Renal pelvis (tissue), 4 donors: Measurements from ENCODE around the gene KSR1. TPM values are rescaled to one million over a fixed set of nuclear protein-coding genes. Genes with fewer than 3 reads are reported as not detected.
"Not testable (repeated sequence)": the region's sequence is repeated elsewhere in the genome, so short reads cannot be mapped to it uniquely, and the experiment has no call there.

ENCODE experiments used
- DNase-seq: peaks from one replicate; pipeline ENCODE4 v3.0.0-alpha.2; 2013
- polyA plus RNA-seq, 3 donors: library from polyadenylated mRNA; unstranded; fragments of 120-200 nt; gene quantifications; one replicate each; pipeline ENCODE4 v1.2.1, GENCODE V29; 2013; ENCODE audit not compliant: insufficient read length in 3 of 3

The KSR1 gene
- polyA plus RNA-seq, 3 donors = 44.8 to 79.0 (median 77.5) TPM

DNA sequence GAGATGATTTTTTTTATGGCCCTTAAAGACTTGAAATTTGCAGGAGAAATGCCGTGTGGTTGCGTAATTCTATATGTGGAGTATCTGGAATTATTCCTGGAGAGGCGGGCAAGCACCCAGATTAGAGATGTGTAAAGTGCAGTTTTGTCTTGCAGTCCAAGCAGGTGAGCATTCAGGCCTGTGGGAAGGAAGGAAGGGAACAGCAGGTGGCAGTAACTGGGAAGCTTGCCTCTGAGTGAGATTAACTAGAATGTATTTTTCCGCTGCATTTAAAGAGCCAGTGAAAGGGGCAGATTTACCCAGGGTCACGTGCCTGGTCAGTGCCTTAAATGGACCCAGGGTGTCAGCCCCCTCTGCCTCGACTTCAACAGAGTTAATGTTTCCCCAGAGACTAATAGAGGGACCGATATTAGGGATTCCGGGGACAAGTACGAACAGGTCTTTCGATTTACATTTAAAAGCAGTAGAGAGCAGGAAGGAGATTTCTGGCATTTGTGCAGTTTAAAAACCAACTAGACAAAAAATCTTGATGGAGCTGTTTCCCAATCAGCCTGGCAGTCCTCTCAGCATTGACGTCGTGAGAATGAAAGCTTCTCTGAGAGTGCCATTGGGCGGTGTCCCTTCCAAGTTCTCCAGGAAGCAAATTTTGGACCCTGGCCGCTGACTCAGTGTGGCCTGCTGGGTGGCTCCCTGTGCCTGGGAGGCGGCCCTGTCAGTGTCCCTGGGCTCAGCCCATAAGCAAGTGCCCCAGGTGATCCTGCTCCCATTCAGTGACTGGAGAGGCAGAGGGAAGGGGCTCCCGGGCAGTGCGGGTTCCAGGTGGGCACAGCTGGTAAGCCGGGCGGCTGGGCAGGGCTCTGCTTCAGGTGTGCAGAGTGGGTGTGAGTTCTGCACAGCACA lies 38.2 kb downstream of the KSR1 start:
- DNase-seq = peak; percentile 60

DNA sequence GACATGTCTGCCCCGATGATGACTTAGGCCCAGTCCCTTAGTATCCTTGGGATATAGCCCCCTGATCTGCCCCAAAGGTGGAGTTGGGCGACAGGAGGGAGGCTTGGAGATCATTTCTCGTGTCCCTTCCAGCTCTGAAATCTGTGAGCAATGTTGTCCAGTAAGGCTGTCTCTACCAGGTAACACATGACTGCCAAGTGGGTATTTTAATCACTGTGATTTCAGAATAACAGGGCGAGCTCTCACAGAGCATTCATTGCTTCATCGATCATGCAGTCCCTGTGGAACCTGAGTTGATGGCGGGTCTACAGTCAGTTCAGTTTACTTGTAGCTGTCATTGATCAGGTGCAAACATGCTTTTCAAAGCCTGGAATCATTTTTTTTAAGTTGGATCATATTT lies 39.2 kb downstream of the KSR1 start:
- DNase-seq = peak; percentile 56

DNA sequence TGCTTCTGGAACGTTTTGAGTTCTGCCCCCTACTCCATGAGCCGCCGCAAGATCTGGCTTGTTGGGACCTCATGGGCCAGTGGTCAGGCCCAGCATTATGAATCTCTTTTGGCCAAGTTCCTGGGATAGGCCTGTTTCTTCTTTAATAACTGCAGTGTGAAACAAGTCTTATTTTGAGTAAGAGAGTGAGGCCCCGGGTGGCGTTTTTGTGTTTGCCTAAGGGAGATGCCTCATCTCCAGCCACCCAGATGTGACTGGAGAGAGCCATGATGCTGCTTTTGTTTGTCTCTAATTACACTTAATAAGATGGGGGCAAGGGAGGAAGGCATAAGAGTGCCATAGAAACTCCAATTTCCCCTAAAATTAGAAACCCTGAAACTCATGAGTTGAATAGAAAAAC lies 39.8 kb downstream of the KSR1 start:
- DNase-seq = no peak

DNA sequence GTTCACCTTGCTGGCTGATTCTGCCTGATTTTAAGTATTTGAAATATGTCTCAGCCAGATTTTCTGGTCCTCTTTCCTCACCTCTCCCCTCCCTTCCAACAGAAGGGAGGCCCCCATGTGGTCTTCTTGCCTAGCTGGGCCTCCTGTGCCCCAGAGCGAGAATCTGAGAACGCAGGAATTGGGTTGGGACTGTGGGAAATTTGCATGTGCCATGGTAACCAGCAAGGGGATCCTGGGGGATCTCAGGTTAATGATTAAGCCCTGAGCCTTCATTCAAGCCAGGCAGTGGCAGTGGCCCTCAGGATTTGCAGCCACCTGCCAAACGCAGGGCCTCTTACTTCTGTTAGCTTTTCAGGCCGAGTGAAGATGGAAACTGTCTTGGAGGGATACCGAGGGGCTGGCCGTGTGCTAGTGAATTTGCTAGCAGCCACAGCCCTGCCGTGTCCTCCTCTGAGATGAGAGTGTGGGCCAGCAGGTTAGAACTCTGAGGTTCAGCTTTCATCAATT lies 40.2 kb downstream of the KSR1 start:
- DNase-seq = peak; percentile 86

DNA sequence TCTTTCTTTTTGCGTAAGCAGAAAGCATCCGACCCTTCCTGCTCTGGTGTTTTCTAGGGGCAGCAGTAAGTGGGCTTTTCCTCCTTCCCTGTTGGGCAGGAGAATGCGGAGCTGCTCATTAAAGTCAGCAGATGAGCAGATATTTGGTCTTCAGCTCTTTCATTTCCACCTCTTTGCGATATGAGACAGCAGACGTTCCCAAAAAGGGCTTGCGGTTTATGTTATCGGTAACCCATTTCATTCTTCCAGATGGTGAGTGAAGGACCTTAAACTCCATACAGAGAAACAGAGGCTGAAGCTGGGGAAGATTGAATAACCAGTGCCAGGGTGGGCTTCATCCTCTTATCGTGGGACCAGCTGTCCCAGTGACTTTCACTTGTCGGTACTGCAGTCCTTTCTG lies 40.7 kb downstream of the KSR1 start:
- no peak for DNase-seq

DNA sequence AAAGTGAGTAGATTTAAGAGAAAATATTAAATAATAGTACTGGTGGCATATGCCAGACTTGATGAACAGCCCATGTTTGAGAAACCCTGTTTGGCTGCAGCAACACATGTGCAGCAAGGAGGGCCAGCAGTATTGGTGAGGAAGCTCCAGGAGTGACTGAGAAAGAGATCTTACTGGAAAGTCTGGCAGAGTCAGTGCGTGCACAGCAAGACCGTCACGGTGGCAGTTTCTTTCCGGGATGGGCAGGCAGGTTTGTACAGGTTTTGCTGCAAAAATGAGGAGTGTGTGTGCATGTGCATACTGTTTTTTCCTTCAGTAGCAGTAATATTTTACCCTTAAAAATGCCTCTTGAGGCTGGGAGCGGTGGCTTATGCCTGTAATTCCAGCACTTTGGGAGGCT lies 41.4 kb downstream of the KSR1 start:
- no peak for DNase-seq

DNA sequence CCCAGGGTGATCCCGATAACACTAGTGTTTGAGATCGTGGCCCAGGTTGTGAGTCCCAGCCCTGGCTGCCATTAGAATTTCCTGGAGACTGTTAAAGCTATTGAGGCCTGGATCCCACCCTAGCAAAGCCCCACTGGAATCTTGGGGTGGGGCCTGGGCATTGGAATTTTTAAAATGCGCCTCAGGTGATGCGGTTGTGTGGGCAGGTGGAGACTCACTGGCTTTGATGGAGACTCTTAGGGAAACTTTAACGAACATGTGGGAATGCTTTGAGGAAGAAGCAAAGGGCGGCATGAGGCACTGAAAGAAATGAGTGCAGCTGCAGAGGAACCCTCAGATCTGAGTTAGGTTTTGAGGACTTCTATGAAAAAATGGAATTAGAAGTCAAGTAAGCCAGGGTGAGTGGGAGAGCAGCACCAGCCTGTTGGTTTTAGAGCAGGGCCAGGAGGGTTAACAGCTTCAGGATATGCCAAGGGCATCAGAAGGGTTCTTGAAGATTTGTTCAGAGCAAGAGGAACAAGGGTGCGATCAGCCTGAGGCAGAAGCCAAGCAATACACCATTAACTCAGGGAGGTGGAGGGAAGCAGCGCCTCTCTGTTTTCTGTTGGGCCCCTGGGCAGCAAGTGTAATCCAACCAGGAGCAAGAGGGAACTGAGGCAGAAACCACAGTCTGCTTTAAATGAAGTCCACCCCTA lies 42.5 kb downstream of the KSR1 start:
- no peak for DNase-seq

DNA sequence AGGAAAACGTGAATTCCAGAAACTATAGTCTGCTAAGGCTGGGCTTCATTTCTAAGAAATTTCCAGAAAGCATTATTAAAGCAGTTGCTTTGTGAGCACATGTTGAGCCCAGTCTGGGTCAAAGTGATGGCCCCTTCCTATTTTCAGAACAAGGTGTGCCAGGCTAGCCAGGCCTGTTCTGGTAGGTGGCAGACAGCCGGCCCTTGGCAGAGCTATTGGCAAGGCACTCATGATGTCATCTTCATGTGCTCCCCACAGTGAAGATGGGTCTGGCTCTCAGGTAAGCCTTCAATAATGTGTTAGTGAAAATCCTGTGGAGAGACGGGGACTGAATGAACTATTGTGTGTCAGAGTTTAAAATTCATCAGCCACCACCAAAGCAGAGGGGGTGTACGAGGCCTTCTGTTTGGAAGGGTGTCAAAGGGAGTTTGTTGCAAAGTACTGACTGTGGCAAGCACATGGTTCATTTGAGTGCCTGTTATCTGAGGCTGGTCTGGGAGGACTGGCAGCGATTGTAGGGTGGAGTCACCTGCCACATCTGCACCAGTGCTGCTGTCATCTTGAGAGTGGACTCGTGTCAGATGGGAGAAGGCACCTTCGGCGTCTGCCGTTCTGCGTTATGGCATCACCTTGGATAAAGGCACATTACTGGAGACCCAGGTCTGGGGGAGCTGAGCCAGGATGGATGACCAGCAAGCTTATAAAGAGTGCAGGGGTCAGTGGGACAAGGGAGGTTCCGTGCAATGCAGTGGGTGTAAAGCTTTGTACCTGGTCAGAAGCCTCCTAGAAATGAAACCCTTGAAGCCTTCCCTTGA lies 43.4 kb downstream of the KSR1 start:
- no peak for DNase-seq

DNA sequence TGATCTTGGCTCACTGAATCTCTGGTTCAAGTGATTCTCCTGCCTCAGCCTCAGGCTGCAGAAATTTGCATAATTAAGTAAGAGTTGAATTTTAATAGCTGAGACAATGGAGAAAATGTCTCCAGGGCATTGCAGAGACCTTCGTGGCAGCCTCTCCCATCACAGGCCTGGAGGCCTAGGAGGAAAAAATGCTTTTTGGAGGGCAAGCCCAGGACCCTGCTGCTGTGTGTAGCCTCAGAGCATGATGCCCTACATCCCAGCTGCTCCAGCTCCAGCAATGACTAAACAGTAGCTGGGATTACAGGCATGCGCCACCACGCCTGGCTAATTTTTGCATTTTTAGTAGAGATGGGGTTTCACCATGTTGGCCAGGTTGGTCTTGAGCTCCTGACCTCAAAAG lies 45.1 kb downstream of the KSR1 start:
- DNase-seq = not testable (repeated sequence)

DNA sequence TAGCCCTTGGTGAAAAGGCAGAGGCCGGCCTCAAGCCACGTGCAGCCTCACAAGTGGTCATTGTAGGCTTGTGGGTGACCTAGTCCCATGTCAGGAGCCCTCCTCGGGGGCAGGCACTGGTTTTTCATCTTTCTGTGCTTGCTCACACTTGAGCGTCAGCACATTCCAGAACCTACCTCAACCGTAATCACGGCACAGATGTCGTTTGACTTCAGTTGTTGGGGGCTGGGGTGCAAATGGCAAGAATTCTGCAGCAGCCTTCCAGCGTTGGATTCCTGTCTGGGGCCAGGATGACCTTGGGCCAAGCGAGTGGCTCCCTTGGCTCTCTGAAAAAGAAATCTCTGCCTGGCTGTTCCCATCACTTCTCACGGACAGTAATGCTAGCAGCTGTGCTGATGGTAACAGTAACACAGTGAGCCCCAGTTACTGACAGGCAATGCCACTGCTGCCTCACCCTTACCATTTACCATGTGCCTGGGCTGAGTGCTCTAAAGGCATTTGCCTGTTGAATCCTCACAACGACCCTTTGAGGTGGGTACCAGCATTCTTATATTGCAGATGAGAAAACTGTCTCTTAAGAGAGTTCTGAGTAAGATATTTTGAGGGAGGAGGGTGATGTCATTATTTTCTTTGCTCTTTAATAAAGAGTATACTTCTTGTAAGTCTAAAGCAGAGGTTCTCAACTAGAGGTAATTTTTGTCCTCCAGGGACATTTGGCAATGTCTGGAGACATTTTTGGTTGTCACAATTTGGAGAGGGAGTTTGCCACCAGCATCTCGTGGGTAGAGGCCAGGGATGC lies 46.5 kb downstream of the KSR1 start:
- DNase-seq = peak; percentile 48

DNA sequence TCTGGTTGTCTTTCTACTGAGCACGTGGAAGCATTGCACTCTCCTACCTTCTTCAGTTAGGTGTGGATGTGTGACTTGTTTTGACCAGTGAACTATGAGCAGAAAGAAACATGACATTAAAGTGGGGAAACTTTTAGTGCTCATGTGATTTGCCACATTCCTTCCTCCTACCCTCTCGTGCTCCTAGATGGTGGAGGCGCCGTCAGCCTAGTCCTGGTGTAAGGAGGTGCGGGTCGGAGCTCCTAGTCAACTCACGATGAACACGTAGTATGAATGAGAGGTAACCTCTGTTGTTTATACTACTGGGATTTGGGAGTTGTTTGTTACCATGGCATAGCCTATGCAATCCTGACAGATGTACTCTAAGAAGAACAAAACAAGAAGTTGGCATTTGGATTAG lies 47.4 kb downstream of the KSR1 start:
- DNase-seq = no peak

DNA sequence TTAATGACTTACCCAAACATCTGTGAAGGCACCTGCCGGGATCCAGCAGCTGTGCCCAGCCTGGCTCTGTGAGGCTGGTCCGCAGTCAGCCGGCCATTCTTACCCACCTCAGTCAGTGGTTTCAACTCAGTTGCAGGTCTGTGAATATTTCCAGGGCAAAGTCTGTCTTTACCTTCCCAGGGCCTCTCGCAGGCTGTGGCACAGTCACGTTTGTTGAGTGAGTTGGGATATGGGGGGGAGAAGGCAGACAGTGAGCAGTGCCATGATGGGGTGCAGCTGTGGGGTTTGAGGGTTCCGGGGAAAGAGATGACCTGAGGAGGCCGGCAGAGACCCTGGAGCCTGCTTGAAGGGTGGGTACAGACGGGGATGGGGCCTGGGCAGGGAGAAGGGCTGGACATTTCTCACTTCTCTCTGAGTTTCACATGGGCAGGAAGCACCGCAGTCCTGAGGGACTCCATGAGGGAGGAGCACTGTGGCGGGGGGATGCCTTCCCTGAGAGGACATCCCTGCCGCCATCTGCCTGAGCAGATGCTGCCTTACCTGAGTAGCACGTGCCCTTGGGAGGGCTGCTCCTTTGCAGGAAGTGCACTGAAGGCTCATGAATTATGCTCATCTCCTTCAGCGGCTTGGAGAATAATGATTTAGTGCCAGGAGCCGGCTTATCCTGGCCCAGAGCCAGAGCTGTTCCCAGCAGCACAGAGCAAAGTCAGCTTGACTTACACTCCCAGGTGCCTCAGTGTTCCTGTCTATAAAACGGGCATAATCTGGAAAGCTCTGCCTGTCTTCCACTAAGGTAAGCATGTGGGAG lies 48.1 kb downstream of the KSR1 start:
- no peak for DNase-seq

DNA sequence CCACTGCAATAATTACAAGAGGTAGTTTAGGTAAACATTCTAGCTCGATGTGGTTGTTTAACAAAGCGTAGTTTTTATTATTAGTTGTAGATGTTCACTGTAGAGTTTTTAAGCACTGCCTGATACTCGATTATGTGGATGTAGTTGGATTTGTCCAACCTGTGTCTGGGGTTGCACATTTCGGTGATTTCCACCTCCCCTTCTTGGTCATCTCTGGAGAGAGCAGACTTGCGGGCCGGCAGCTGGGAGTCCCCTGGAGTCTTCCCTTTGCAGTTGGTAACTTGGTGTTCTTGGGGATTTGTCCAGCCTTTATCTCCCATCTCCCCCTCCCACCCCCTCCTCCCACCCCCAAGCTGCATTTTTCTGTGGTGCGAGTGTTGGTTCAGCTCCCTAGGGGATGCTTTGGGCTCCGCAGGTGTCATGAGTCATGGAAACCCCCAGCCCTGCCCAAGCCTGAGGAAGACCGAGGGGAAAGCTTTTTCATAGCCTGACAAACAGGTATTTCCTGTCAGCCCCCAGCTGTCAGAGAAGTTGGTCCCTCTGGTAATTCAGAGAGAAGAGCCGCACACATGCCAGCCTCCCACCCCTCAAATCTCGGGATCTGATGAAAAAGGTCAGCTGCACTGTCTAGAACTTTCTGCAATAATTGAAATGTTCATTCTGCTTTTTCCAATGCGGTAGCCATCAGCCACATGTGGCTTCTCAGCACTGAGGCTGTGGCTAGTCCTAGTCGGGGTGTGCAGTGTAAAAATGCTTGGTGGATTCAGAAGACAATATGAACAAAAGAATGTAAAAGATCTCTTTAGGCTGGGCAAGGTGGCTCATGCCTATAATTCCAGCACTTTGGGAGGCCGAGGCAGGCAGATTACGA lies 50.3 kb downstream of the KSR1 start:
- no peak for DNase-seq

DNA sequence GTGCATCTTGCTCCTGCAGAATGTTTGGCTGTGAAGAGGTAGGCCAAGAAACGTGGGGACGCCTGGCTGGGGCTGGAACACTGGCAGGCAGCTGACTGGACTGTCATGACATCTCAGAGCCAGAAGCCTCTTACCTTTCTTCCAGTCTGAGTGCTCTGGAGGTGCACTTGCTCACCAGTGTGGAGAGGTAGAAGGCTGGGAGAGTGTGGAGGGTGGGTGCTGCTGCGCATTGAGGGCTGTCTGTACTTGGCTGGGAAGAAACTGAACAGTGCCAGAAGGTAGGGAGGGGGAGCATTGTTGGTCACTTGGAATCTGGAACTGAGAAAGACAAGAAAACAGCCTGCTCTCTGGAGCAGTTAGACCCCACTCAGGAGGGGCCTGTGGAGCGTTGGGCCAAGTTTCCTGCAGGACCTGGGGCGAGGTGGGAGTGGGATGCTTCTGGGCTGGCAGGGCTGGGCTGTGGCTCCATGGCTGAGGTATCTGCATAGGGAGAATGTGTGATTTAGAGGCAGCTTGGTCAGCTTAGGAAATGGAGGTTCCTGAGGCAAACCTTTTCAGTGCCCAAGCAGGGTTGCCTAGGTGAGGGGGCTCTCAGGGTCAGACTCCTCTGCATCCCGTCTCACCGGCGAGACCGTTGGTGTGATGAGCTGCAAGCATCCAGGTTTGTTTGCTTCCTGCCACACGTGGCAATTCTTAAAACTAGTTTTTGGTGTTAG lies 55.1 kb downstream of the KSR1 start:
- no peak for DNase-seq

DNA sequence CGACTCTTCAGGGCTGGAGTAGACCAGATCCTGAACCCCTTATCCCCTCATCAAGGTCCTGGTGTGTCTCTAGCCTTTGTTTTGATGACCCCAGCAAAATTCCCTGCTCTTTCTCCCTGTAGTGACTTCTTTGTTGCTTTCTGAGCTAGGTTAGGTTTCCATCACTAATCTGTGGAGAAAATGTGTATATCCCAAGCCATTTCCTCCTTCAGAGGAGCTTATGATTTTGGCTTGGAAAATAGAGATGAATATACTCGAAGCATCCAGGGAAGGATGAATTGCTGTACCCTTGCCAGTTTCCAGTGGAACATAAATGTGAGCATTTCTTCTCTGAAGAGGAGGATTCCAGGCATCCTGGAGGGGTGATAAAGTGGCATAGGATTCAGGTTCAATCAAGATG lies 55.8 kb downstream of the KSR1 start:
- no peak for DNase-seq

DNA sequence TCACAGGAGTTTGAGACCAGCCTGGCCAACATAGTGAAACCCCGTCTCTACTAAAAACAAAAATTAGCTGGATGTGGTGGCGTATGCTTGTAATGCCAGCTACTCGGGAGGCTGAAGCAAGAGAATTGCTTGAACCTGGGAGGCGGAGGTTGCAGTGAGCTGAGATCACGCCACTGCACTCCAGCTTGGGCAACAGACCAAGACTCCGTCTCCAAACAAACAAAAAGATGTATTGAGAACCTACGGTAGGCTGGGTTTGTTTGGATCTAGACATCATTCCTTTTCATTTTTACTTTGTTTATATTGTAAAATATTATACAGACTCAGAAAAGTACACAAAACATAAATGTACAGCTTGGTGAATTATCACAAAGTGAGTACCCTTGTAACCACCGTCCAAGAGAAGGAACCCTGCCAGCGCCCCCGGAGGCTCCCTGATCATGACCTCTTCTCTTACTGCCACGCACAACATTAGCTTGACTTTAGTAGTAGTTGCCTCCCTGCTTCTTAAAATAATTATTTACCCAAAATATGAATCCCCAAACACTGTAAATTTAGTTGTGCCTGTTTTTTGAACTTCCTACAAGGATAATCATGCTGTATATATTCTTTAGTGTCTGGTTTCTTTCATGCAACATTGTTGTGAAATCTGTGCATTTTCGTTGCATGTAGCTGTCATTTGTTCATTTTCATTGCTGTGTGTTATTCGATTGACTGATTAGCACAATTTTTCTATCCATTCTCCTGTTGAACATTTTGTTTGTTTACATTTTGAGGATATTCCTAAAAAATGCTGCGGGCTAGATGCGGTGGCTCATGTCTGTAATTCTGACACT lies 56.5 kb downstream of the KSR1 start:
- no peak for DNase-seq

DNA sequence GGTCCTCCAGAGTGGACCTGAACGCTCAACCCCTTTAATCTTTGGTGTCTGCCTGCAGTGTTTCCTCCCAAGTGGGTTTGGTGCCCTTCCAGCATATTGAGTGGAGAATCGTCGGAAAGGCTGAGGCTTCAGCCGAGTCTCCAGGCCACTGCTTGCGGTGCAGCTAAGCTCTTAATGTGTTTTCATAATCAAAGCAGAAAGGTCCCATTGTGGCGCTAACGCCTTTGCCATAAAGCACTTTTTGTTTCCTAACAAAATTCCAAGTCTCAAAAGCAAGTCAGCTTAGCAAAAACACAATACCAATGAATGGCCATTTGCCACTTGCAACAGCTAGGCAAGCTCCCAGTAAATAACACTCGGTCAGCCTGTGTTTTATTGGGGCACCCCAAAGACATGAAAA lies 57.6 kb downstream of the KSR1 start:
- DNase-seq = no peak
